ENCODE measurements around the gene CALN1. TPM values are rescaled to one million over a fixed set of nuclear protein-coding genes. Genes with fewer than 3 reads are reported as not detected.

CALN1 gene
- total RNA-seq, 1 donor from 2014 or later, result 0.24 TPM

- no peak for ATAC-seq
Measured at GRCh38 chr7:72035266-72035665, 376.9 kb downstream of the CALN1 start.

GRCh38 chr7:72032934-72033333 is 379.2 kb downstream of the CALN1 start:
- no peak for ATAC-seq

- no peak for ATAC-seq
Measured at GRCh38 chr7:72030994-72031667, 381.0 kb downstream of the CALN1 start.

- ATAC-seq, result no peak
Measured at GRCh38 chr7:72028267-72028666, 383.9 kb downstream of the CALN1 start.

- no peak for ATAC-seq
Measured at GRCh38 chr7:72025381-72025960, 386.7 kb downstream of the CALN1 start.

- ATAC-seq, result no peak
Measured at GRCh38 chr7:72023926-72024325, 388.2 kb downstream of the CALN1 start.

- ATAC-seq, result no peak
Measured at GRCh38 chr7:72021716-72022115, 390.4 kb downstream of the CALN1 start.

GRCh38 chr7:72020311-72020710 is 391.8 kb downstream of the CALN1 start:
- ATAC-seq, result no peak

- ATAC-seq, result no peak
Measured at GRCh38 chr7:72019436-72019835, 392.7 kb downstream of the CALN1 start.

GRCh38 chr7:72017756-72018155 is 394.4 kb downstream of the CALN1 start:
- no peak for ATAC-seq

- ATAC-seq, result no peak
Measured at GRCh38 chr7:72016574-72016973, 395.6 kb downstream of the CALN1 start.

- ATAC-seq, result no peak
Measured at GRCh38 chr7:72015136-72015535, 397.0 kb downstream of the CALN1 start.

GRCh38 chr7:72007018-72007417 is 405.1 kb downstream of the CALN1 start:
- ATAC-seq, result no peak

- ATAC-seq, result no peak
Measured at GRCh38 chr7:72003236-72003635, 408.9 kb downstream of the CALN1 start.

GRCh38 chr7:71996141-71996540 is 416.0 kb downstream of the CALN1 start:
- ATAC-seq, result no peak

- ATAC-seq, result peak; percentile 36
Measured at GRCh38 chr7:71995111-71995510, 417.0 kb downstream of the CALN1 start.

- ATAC-seq, result no peak
Measured at GRCh38 chr7:71991586-71991985, 420.6 kb downstream of the CALN1 start.

GRCh38 chr7:71990138-71990462 is 422.0 kb downstream of the CALN1 start:
- ATAC-seq, result no peak

GRCh38 chr7:71988201-71988600 is 423.9 kb downstream of the CALN1 start:
- ATAC-seq, result no peak

GRCh38 chr7:71987200-71987767 is 424.9 kb downstream of the CALN1 start:
- ATAC-seq, result peak; percentile 80

GRCh38 chr7:71984348-71984747 is 427.8 kb downstream of the CALN1 start:
- no peak for ATAC-seq

GRCh38 chr7:71982851-71983250 is 429.3 kb downstream of the CALN1 start:
- no peak for ATAC-seq

GRCh38 chr7:71976645-71977044 is 435.5 kb downstream of the CALN1 start:
- ATAC-seq, result no peak

GRCh38 chr7:71974611-71975010 is 437.5 kb downstream of the CALN1 start:
- no peak for ATAC-seq

- ATAC-seq, result no peak
Measured at GRCh38 chr7:71972534-71972933, 439.6 kb downstream of the CALN1 start.

Data from esophagus mucosa (tissue), 1 donor.